ENCODE measurements around the gene ACVRL1.

The ACVRL1 gene

DNA sequence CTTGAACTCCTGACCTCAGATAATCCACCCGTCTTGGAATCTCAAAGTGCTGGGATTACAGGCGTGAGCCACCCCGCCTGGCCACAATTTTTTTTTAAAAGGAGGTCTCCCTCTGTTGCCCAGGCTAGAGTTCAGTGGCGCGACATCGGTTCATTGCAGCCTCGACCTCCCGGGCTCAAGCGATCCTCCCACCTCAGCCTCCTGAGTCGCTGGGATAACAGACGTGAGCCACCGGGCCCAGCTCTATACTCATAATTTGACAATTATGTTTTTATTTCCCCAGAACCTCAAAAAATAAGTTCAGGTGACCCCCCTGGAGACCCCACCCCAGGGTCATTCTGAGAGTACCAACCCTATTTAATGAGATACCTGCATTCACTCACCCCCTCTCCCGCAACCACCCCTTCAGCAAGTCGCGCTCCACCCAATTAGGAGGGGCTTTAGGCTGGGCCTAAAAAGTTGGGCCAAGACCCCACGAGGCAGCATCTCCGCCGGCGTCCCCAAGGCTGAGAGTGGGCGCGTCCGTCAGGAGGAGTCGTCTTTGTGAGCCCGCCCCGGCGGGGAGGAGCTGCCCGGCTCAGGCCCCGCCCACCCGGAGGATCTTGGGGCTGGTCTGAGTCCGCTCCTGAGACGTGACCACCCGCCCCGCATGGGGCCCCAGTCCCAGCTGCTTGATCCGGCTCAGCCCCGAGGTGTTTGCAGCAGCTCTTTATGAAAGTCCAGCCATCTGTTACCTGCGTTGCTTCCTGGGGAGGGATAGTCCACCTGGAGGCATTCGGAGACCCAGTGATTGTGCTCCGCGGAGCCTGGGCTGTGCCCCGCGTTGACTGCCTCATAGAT lies 19.6 kb upstream of the ACVRL1 start, which contains the start of gene ANKRD33:
TSS of gene ANKRD33 (plus strand) at position 628 of the 840 bp plus-strand sequence. CDS start at position 712, 84 bp downstream.
- Mint-ChIP-seq H3K27ac (no peak within 1 kb of the TSS), H3K4me3 (no peak within 1 kb of the TSS), H3K9me3 (peaks cover 5% of the 10 kb centered on the region), H3K27me3 (ENCODE audit: low read depth) (peaks cover 2% of the 10 kb centered on the region), H3K36me3 (ENCODE audit: low read depth) (no peaks in the 10 kb centered on the region), H3K4me1 (ENCODE audit: low read depth) (peaks cover 8% of the 10 kb centered on the region)

DNA sequence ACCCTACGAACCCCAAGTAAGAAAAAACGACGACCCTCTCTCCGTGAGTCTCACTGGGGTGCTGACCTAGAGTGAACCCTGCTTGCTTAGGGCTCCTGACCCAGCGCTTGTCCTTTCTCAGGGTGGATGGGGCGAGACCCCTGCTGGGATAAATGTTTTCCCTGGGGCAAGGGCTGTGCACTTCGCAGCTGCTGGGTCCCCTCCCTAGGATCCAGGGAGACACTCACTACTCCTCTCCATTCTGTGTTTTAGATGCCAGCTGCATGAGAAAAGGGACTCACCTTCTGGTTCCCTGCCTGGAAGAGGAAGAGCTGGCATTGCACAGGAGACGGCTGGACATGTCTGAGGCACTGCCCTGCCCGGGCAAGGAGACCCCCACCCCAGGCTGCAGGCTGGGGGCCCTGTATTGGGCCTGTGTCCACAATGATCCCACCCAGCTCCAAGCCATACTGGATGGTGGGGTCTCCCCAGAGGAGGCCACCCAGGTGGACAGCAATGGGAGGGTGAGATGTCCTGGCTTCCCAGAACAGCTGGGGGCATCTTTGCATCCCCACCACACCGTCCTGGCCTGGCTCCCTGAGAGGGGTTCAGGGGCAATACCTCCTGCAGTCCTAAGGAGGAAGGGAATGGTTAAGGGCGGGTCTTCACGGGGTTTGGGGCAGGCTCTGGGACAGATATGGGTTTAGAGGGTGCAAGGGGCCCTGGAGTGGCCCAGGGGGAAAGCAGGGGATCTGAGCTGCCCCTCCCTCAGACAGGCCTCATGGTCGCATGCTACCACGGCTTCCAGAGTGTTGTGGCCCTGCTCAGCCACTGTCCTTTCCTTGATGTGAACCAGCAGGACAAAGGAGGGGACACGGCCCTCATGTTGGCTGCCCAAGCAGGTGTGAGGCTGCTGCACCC lies 18.7 kb upstream of the ACVRL1 start:
- H3K9me3 Mint-ChIP-seq: peaks cover 5% of the 10 kb centered on the region
- H3K27ac Mint-ChIP-seq: no peak overlapping the region
- peaks cover 9% of the 10 kb centered on the region for H3K27me3 Mint-ChIP-seq (ENCODE audit: low read depth)
- H3K4me1 Mint-ChIP-seq (ENCODE audit: low read depth): peaks cover 8% of the 10 kb centered on the region
- no peaks in the 10 kb centered on the region for H3K36me3 Mint-ChIP-seq (ENCODE audit: low read depth)
- H3K4me3 Mint-ChIP-seq: no peak overlapping the region

DNA sequence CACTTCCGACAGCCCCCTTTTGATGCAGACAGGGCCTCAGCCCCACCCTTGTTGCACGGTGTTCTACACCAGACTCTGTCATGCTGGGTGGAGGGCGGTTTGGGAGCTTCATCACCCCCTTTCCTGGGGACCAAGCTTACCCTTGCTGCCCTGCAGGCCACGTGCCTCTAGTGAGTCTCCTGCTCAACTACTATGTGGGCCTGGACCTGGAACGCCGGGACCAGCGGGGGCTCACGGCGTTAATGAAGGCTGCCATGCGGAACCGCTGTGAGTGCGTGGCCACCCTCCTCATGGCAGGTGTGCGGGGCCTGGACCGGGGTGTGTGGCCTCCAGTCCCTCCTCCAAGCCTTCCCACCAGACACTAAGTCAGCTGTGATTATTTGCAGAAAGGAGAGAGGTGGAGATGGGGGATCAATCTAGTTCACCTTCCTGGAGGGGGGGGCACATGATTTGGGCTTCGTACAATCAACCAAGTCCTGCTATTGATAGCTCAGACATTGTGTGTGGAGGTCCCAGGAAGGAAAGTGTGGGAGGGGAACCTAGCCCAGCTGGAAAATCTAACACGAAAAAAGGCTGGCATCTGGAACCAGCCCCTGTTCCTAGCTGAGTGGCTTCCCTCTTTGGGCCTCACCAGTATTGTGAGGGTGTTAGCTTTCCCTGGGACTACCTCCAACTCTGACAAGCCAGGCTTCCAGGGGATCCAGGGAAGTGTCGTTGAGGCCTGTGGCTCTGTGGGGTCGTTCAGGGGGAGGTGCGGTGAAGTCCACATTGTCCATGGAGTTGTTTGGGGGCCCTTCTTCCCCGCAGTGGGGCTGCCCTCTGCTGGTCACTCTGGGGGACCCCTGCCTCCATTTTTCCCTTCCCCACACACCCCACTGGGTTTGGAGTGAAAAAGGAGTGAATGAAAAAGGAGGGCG lies 17.8 kb upstream of the ACVRL1 start:
- H3K4me3 Mint-ChIP-seq: no peak overlapping the region
- peaks cover 5% of the 10 kb centered on the region for H3K9me3 Mint-ChIP-seq
- H3K27ac Mint-ChIP-seq: no peak overlapping the region
- H3K36me3 Mint-ChIP-seq (ENCODE audit: low read depth): no peaks in the 10 kb centered on the region
- peaks cover 8% of the 10 kb centered on the region for H3K4me1 Mint-ChIP-seq (ENCODE audit: low read depth)
- peaks cover 14% of the 10 kb centered on the region for H3K27me3 Mint-ChIP-seq (ENCODE audit: low read depth)

DNA sequence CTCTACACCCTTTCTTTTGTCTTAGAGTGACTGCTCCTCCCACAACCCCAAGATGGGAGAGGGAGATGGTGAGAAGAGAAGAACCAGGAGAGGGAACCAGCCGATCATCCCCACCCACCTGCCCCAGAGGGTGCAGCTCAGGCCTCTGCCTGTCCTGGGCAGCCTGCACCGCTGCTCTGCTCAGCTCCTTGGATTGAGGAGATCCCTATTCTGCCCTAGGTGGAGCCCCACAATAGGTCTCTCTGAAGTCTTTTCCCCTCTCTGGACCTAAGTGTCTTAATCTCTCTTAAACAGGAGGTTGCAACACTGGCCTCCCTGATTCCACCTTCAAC lies 17.2 kb upstream of the ACVRL1 start:
- H3K9me3 Mint-ChIP-seq: peaks cover 2% of the 10 kb centered on the region
- H3K4me3 Mint-ChIP-seq: no peak overlapping the region
- H3K27me3 Mint-ChIP-seq (ENCODE audit: low read depth): peaks cover 15% of the 10 kb centered on the region
- peaks cover 8% of the 10 kb centered on the region for H3K4me1 Mint-ChIP-seq (ENCODE audit: low read depth)
- no peaks in the 10 kb centered on the region for H3K36me3 Mint-ChIP-seq (ENCODE audit: low read depth)
- H3K27ac Mint-ChIP-seq: no peak overlapping the region

DNA sequence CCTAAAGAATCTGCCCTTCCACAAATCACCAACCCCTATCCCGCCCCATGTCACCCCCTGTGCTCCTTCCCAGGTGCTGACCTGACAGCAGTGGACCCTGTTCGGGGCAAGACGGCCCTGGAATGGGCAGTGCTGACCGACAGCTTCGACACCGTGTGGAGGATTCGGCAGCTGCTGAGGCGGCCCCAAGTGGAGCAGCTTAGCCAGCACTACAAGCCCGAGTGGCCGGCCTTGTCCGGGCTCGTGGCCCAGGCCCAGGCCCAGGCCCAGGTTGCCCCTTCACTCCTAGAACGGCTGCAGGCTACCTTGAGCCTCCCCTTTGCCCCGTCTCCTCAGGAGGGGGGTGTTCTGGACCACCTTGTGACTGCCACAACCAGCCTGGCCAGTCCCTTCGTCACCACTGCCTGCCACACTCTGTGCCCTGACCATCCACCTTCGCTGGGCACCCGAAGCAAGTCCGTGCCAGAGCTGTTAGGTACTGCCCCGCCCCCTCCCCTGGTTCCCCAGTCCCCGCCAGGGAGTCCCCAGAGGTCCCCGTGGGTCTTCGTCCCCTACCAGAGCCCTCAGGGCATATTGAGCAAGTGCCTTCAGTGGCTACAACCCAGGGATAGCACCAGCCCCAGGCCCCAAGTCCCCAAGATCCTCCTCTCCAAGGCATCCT lies 16.7 kb upstream of the ACVRL1 start:
- Mint-ChIP-seq H3K4me3 (no peak overlapping the region), H3K27ac (no peak overlapping the region), H3K4me1 (ENCODE audit: low read depth) (peaks cover 8% of the 10 kb centered on the region), H3K36me3 (ENCODE audit: low read depth) (no peaks in the 10 kb centered on the region), H3K27me3 (ENCODE audit: low read depth) (peaks cover 15% of the 10 kb centered on the region), H3K9me3 (no peaks in the 10 kb centered on the region)

DNA sequence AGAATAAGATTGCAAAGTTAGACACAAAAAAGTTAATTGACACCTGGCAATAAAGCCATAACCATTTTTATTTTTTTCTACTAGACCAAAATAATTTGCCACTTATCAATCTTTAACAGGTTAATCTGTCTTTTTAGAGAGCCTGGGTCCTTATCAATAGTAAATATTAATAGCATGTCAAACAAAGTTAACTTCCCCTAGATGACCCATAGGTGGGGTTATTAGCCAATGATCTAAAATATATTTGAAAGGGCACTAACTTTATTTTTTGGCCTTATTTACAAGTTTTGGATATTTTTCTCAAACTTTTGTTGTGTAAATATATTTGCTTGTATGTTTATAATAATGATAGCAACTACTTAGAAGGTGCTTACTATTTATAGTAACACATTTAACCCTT lies 15.5 kb upstream of the ACVRL1 start:
- Mint-ChIP-seq H3K36me3 (ENCODE audit: low read depth) (no peaks in the 10 kb centered on the region), H3K4me1 (ENCODE audit: low read depth) (peaks cover 1% of the 10 kb centered on the region), H3K27ac (no peak overlapping the region), H3K9me3 (no peaks in the 10 kb centered on the region), H3K27me3 (ENCODE audit: low read depth) (peaks cover 15% of the 10 kb centered on the region), H3K4me3 (no peak overlapping the region)

DNA sequence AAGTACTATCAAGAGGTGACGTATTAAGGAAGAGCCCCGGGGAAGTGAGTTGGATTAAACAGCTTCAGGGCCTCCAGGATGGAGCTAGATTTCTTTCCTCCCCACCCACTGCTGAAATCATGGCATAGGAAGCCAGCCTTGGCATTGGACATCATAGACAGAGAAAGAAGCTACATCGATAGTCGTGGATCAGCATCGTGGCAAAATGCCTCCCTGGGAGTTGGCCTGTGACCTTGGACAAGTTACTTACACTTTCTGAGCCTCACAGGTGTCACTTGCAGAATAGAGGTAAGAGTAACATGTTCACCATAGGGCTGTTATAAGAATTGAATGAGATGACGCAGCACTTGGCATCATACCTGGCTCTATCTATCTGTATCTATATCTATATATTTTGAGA lies 13.5 kb upstream of the ACVRL1 start:
- Mint-ChIP-seq H3K9me3 (no peaks in the 10 kb centered on the region), H3K27ac (no peak overlapping the region), H3K27me3 (ENCODE audit: low read depth) (peaks cover 15% of the 10 kb centered on the region), H3K4me1 (ENCODE audit: low read depth) (no peaks in the 10 kb centered on the region), H3K4me3 (no peak overlapping the region), H3K36me3 (ENCODE audit: low read depth) (no peaks in the 10 kb centered on the region)

DNA sequence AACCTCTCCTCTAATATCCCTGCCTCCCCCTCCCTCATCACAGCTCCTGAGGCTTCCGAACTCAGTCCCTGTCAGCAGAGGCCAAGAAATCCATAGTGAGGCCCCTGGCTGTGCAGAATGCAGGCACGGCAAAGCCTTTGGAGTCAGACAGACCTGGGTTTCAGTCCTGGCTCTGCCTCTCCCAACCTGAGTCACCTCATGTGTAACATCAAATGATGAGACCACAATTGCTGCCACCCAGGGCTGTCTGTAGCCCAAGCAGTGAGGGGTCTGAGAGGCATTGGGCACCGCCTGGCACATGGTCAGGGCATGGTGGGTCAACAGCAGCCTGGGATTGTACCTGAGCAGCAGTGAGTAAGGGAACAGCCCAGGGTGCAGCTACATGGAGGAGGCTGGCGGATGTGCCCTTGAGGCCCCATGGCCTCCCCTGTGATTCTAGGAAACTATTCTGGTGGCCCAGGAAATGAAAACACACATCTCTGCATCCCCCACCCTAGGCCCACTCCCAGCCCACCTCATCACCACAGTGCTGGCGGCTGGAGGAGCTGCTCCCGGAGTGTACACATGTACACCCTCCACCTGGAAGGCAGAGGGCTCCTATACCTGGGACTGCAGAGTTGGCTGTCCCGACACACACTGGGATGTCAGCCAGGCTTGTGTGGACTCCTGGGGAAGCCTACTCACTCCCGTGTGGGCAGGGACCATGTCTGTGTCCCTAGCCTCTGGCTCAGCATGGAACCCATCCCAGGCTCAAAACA lies 11.7 kb upstream of the ACVRL1 start:
- no peak overlapping the region for H3K4me3 Mint-ChIP-seq
- H3K27me3 Mint-ChIP-seq (ENCODE audit: low read depth): peaks cover 15% of the 10 kb centered on the region
- no peaks in the 10 kb centered on the region for H3K9me3 Mint-ChIP-seq
- H3K27ac Mint-ChIP-seq: no peak overlapping the region
- no peaks in the 10 kb centered on the region for H3K4me1 Mint-ChIP-seq (ENCODE audit: low read depth)
- no peaks in the 10 kb centered on the region for H3K36me3 Mint-ChIP-seq (ENCODE audit: low read depth)

DNA sequence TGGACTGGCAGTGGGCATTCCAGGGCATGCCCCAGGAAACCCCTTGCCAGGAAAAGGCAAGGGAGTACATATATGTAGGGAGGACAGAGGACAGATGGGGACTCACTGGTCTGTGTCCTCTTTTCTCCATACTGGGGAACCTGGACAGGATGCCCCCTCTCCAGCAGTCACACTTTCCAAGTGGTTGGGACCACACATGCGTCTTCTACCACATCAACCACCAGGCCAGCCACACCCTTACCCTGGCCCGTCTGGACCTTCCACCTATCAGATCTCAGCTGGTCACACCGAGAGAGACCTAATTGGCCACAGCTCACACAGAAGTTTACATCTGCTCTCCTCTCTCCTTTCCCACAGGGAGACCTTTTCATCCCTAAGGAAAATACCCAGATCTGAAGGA lies 11.1 kb upstream of the ACVRL1 start:
- no peak overlapping the region for H3K27ac Mint-ChIP-seq
- H3K9me3 Mint-ChIP-seq: no peaks in the 10 kb centered on the region
- H3K4me1 Mint-ChIP-seq (ENCODE audit: low read depth): no peaks in the 10 kb centered on the region
- H3K36me3 Mint-ChIP-seq (ENCODE audit: low read depth): no peaks in the 10 kb centered on the region
- no peak overlapping the region for H3K4me3 Mint-ChIP-seq
- peaks cover 15% of the 10 kb centered on the region for H3K27me3 Mint-ChIP-seq (ENCODE audit: low read depth)

DNA sequence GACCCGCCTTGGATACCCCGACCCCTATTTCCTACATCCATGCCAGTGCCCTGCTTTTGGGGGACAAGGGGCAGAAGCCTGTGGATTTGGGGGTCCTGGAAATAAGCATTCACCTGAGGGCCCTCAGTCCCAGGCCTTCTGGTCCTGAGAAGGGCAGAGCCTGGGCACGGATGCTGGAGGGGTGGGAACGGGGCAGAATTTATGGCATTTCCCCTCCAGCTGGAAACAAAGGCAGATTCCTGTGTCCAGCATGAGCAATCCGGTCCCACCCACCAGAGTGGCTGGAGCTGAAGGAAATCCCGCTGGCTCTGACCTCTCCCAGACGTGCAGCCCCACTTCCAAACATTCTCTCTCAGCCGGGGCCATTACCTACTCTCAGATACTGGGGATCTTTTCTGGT lies 10.1 kb upstream of the ACVRL1 start:
- Mint-ChIP-seq H3K27me3 (ENCODE audit: low read depth) (peaks cover 22% of the 10 kb centered on the region), H3K27ac (no peak overlapping the region), H3K4me1 (ENCODE audit: low read depth) (peaks cover 3% of the 10 kb centered on the region), H3K36me3 (ENCODE audit: low read depth) (no peaks in the 10 kb centered on the region), H3K4me3 (no peak overlapping the region), H3K9me3 (no peaks in the 10 kb centered on the region)

DNA sequence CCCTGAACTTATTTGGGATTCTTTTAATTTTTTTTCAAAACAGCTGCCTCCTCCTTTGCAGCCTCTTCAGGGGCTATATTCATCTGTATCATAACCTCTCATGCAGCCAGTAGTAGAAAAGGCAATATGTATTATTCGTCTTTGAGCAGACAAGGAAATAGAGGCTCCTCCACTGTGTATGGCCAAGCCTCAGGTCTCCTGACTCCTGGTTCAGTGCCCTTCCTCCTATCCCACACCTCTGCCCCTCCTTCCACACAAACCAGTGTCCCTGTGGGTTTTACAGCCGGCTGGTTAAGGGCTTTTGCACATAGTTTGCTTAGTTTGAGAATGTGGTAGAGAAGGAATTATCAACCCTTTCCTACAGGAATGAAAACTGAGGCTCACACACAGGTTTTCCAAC lies 8.8 kb upstream of the ACVRL1 start:
- H3K36me3 Mint-ChIP-seq (ENCODE audit: low read depth): no peaks in the 10 kb centered on the region
- peaks cover 15% of the 10 kb centered on the region for H3K27me3 Mint-ChIP-seq (ENCODE audit: low read depth)
- peaks cover 3% of the 10 kb centered on the region for H3K4me1 Mint-ChIP-seq (ENCODE audit: low read depth)
- H3K4me3 Mint-ChIP-seq: no peak overlapping the region
- H3K9me3 Mint-ChIP-seq: no peaks in the 10 kb centered on the region
- no peak overlapping the region for H3K27ac Mint-ChIP-seq

DNA sequence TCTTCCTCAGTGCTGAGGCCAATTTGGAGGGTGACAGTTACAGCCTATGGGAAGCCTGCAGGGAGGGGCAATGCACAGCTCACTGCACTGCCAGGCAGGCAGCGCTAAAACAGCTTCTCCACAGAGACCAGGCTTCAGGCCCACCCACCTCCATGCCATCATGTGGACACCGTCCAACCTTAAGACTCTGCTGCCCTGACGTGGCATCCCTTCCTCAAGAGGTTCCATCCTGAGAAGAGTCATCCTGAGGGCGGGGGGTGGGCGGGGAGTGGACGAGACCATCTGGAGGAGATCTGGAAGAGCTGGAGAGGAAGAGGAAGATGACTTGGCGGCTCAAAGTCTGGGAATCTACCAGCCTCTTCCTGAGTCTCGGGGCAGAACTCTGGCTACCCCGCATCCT lies 8.4 kb upstream of the ACVRL1 start:
- Mint-ChIP-seq H3K27ac (no peak overlapping the region), H3K36me3 (ENCODE audit: low read depth) (no peaks in the 10 kb centered on the region), H3K9me3 (no peaks in the 10 kb centered on the region), H3K4me1 (ENCODE audit: low read depth) (peaks cover 3% of the 10 kb centered on the region), H3K4me3 (no peak overlapping the region), H3K27me3 (ENCODE audit: low read depth) (peaks cover 19% of the 10 kb centered on the region)

DNA sequence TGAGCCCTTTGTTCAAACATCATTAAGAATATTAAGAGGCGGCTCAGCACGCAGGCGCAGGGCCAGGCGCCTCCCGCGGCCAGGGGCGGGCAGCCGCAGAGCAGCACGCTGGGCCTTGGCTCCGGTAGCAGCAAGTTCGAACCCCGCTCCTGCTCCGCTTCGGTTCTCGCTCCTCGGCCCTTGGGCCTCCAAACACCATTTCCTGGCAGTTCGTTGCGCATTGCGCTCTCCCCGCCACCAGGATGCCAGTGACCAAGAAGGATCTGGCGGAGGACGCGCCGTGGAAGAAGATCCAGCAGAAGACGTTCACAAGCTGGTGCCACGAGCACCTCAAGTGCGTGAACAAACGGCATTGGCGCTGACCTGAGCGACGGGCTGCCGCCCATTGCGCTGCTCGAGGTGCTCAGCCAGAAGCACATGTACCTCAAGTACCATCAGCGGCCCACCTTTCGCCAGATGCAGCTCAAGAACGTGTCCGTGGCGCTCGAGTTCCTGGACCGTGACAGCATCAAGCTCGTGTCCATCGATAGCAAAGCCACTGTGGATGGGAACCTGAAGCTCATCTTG lies 6.9 kb upstream of the ACVRL1 start:
- H3K4me1 Mint-ChIP-seq (ENCODE audit: low read depth): peaks cover 3% of the 10 kb centered on the region
- H3K27me3 Mint-ChIP-seq (ENCODE audit: low read depth): peaks cover 18% of the 10 kb centered on the region
- H3K27ac Mint-ChIP-seq: no peak overlapping the region
- no peaks in the 10 kb centered on the region for H3K36me3 Mint-ChIP-seq (ENCODE audit: low read depth)
- H3K9me3 Mint-ChIP-seq: no peaks in the 10 kb centered on the region
- no peak overlapping the region for H3K4me3 Mint-ChIP-seq

All from T-helper 1 cell treated with Interleukin-12 subunit alpha and Interleukin-12 subunit beta and Interleukin-4 antibody, amounts not matched to agents 30 μg/mL and 1 μg/mL, for 36 hours (primary cell).